NB4 (cell line): Measurements from ENCODE around the gene LANCL2.

Source experiments
- POLR2A ChIP-seq: IDR thresholded peaks from 2 replicates; pipeline ENCODE4 v1.6.1; 2011; ENCODE audit warnings: mild to moderate bottlenecking; ENCODE audit not compliant: insufficient read length; ENCODE audit errors: extremely low read depth
- TF ChIP-seq, protein P1 (sequence below): IDR thresholded peaks from one replicate; pipeline ENCODE4 v1.5.1; 2012; ENCODE audit warnings: low read depth, low read length
- TF ChIP-seq, protein P2 (sequence below): IDR thresholded peaks from 2 replicates; pipeline ENCODE4 v1.6.1; 2011; ENCODE audit warnings: low read depth, low read length

GRCh38 chr7:55438085-55438756, 73.1 kb downstream of the LANCL2 start:
- TF ChIP-seq, protein P1, sequence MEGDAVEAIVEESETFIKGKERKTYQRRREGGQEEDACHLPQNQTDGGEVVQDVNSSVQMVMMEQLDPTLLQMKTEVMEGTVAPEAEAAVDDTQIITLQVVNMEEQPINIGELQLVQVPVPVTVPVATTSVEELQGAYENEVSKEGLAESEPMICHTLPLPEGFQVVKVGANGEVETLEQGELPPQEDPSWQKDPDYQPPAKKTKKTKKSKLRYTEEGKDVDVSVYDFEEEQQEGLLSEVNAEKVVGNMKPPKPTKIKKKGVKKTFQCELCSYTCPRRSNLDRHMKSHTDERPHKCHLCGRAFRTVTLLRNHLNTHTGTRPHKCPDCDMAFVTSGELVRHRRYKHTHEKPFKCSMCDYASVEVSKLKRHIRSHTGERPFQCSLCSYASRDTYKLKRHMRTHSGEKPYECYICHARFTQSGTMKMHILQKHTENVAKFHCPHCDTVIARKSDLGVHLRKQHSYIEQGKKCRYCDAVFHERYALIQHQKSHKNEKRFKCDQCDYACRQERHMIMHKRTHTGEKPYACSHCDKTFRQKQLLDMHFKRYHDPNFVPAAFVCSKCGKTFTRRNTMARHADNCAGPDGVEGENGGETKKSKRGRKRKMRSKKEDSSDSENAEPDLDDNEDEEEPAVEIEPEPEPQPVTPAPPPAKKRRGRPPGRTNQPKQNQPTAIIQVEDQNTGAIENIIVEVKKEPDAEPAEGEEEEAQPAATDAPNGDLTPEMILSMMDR = no peak
- TF ChIP-seq POLR2A = no peak
- TF ChIP-seq, protein P2, sequence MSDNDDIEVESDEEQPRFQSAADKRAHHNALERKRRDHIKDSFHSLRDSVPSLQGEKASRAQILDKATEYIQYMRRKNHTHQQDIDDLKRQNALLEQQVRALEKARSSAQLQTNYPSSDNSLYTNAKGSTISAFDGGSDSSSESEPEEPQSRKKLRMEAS = no peak
